GM21381 (cell line): ENCODE results near the gene CA12.

Experiments used
- ATAC-seq: cut with Tn5 transposase; IDR thresholded peaks from one replicate; pipeline ENCODE4 v1.9.1; 2021; ENCODE audit warnings: mild to moderate bottlenecking, moderate library complexity; ENCODE audit not compliant: unreplicated experiment

The CA12 gene

GRCh38 chr15:63402498-63403253 is 21.0 kb upstream of the CA12 start:
- no peak for ATAC-seq

GRCh38 chr15:63401714-63402497 is 20.3 kb upstream of the CA12 start:
- ATAC-seq, result no peak

DNA sequence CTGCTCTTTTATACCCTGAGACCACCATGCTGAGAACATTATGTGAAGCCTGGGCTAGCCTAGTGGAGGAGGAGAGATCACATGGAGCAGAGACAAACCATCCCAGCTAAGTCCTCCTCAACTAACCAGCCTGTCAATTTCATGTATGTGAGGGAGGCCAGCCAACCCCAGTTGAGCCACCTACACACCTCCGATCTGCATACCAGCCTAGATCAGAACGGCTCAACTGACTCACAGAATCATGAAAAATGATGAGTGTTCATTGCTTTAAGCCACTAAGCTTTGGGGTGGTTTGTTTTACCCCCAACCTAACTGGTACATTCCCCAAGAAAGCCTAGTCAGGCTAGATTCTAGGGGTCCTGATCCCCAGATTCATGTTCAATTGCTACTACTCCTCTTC is 19.4 kb upstream of the CA12 start:
- ATAC-seq, result no peak

GRCh38 chr15:63398456-63398855 is 16.8 kb upstream of the CA12 start:
- ATAC-seq, result no peak

GRCh38 chr15:63396152-63396928 is 14.7 kb upstream of the CA12 start:
- ATAC-seq, result no peak

DNA sequence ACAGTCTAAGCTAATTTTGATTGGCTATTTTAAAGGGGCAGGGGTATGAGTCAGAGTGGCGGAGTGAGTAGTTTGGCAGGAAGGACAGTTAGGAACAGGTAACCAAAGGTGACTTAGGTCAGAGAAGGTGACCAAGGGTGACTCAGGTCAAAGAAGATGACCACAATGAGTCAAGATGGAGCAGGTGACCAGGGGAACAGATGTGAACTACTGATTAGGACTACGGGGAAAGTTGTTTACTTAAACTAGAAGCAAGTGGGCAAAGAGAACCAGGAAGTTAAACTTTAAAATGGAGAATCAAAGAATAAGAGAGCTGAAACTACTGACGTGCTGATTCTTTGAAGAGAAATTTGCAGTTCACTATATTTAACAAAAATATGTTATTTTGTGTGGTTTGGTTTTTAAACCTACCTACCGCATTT is 14.1 kb upstream of the CA12 start:
- ATAC-seq, result no peak

- ATAC-seq, result no peak
These were observed 10.8 kb upstream of the CA12 start for GRCh38 chr15:63392361-63393009.

- ATAC-seq, result no peak
These were observed 10.2 kb upstream of the CA12 start for GRCh38 chr15:63391669-63392360.

DNA sequence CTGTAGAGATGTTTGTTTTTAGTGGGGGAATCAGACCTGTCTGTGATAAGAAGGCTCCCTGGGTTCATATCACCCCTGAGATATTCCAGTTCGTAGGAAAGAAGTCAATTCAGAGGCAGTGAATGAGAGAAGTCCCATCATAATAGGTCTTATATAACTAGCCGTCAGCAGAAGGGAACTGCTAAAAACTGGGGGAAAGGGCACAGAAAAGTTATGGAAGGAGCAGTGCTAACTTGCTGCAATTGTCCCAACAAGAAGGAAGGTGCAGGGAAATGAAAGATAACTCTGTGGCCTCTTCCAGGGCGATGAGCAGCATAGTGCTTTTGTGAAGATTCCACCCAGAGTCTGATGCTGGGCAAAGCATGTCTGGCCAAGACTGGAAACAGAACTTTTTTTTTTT is 9.0 kb upstream of the CA12 start:
- no peak for ATAC-seq

DNA sequence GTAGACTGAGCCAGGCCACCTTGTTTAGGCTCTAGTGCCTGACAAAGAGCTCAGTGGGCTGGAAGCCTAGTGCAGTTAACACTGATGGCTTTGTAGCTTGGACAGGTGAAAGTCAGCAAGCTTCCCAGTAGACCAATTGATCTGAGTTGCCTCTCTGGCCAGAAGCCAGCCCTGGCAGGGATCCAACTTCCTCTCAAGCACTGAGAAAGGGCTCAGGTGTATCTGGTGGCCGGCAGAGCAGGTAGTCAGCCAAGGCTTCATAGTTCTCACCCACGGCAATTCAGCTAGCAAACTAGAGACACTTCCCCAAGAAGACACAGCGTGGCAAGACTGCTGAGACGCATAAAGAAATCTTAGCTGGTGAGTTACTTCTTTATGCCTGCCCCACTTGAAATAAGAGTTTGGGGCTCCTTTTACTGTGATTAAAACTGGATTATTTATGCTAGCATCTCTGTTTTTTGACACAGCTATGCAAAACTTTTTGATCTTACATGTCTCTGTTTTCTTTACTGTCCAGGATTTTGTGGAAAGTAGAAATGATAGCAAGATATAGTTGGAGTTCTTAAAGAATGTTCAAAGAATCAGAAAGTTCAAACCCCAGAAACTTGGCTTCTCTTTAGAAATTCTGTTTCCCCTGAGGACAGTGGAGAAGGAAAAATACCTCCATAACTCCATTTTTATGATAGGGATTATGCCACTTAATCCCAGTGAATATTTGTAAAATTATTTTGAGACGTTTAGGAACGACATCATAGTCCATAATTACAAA is 8.4 kb upstream of the CA12 start:
- no peak for ATAC-seq

- no peak for ATAC-seq
These were observed 6.9 kb upstream of the CA12 start for GRCh38 chr15:63388511-63388910.

DNA sequence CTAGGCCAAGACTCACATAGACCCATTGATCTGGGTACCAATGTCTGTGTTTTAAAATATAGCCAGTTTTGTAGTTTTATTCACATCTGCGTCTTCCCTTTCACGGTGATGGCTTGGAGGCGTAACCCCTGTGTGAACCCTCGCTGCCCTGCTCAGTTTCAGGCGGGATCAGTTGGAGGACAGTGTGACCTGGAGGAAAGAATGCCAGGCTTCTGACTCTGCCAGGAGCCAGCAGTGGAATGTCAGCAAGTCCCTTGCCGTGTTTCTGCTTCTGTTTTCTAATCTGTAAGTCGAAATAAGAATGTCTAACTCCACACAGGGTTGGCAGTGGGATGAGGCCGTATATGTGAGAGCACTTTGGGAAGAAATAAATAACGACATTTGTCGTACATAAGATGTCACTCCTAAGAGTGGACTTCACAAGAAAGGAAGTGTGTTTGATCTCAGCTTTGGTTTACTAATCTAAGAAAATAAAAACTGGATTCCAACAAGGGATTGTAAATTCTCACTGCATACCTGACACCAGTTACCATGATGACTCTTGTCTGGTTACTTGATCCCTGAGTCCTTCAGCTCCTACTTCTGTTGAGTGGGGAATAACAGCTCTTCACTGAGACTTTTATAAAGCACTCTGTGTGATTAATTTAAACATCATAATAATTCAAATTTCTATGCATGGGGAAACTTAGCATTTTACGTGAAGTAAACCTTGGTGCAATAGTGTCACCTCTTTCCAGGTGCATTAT is 6.3 kb upstream of the CA12 start:
- ATAC-seq, result no peak

- ATAC-seq, result no peak
These were observed 4.4 kb upstream of the CA12 start for GRCh38 chr15:63385911-63386531.

DNA sequence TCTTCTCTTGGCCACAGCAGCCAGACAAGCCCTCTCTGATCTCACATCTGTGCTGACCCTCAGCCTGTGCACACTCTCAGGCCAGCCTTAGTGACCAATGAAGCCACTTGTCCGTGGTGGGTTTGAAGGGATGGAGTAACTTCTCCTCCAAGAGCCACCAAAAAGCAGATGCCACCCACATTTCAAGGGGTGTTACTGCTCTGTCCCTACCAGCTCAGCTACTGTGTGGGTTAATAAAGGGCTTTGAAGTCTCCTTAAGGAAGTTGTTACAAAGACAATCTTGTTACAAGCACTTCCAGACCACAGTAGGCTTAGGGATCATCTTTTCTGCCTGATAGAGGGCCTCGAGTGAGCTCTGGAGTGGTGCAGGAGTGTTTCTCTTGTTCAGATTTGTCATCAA is 3.3 kb upstream of the CA12 start:
- no peak for ATAC-seq

DNA sequence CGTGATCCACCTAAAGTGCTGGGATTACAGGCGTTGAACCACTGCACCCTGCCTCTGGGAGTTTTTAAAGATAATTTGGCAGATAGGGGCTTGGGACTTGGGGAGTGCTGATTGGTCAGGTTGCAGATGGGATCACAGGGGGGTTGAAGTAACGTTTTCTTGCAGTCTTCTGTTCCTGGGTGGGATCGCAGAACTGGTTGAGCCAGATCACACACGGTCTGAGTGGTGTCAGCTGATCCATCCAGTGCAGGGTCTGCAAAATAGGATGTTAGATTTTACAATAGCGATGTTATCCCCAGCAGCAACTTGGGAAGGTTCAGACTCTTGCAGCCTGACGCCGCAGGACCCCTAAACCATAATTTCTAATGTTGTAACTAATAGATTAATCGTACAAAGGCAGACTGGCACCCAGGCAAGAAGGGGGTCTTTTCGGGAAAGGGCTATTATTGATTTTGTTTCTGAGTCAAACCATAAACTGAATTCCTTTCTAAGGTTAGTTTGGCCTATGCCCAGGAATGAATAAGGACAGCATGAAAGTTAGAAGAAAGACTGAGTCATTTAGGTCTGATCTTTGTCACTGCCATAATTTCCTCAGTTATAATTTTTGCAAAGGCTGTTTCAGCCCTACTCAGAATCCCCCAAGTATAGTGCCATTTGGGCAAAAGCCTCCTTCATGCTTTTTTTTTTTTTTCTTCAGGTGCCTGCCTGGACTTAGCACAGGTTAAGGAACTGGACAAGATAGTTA is 1.5 kb upstream of the CA12 start:
- no peak for ATAC-seq

DNA sequence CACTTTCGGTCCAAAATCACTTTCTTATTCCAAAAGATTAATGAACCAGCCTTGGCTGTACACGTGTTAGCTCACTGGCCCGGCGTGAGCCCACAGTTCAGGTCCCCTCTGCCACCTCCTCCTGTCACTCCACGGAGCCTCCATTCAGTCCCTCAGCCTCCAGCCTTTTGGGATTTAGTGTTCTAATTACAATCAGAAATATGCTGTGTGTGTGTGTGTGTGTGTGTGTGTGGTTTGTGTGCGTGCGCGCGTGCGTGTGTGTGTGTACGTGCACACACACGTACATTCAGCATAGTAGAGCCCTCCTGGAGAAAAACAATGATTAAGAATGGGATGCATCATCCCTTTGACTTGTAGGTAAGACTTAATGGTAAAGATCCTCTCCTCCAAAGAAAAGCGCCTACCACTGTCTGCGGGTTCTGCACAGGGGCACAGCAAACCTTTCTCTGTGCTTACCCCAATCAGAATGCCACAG is 801 bp downstream of the CA12 start:
- no peak for ATAC-seq

- no peak for ATAC-seq
These were observed 1.4 kb downstream of the CA12 start for GRCh38 chr15:63380151-63380807.
